Stimulated activated CD8-positive, alpha-beta memory T cell treated with anti-CD3 and anti-CD28 coated beads, Interleukin-15, amount 100 ng/mL, for 1 hour (primary cell): Measurements from ENCODE around the gene ZNF674.
"Not testable (repeated sequence)": the region's sequence is repeated elsewhere in the genome, so short reads cannot be mapped to it uniquely, and the experiment has no call there.

Experiments
- DNase-seq: peaks from one replicate; pipeline ENCODE4 v3.0.0-alpha.2; 2020; ENCODE audit warnings: low read depth

ZNF674 gene

DNA sequence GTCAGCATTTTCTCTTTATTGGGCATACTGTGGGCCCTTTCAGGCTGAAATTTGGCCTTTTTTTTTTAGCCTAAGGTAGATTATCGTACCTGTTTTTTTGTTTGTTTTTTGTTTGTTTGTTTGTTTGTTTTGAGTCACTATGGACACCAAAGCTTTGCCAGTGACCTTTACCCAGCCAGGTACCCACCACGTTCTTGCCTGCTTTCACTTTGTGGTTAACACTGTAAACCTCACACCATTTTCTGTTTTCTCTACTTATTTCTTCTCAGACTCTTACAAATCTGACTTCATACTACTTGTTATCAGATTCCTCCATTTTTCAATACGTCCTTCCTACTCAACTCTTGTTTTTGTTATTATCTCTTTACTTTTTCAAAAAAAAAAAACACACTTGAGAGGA lies 81.5 kb downstream of the ZNF674 start:
- DNase-seq = no peak

DNA sequence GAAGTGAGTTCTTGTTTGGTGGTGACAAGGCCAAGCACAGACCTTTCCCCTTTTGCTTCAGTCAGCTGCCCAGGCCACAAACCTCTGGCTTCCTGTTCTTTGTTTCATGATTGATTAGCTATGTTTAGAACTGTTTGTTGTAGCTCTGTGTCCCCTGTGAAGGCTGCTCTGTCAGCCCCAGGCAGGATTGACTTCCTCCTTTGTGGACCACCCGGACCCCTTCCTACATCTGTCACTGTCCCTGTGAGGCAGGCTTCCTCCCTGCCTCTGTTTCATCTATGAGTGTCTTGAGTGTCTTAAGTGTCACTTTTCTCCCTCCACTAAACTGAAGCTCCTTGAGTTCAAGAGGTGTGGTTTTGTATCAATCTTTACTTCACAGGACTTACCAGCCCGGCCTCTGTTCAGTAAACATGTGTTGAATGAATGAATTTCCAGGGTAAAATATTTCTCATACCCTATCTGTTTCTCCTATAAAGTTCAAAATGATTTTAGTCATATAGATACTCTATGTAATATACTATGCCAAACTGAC lies 83.5 kb downstream of the ZNF674 start:
- no peak for DNase-seq

GRCh38 chrX:46460801-46461659 lies 84.2 kb downstream of the ZNF674 start:
- DNase-seq = not testable (repeated sequence)

GRCh38 chrX:46459603-46460002 lies 85.6 kb downstream of the ZNF674 start:
- DNase-seq = no peak

DNA sequence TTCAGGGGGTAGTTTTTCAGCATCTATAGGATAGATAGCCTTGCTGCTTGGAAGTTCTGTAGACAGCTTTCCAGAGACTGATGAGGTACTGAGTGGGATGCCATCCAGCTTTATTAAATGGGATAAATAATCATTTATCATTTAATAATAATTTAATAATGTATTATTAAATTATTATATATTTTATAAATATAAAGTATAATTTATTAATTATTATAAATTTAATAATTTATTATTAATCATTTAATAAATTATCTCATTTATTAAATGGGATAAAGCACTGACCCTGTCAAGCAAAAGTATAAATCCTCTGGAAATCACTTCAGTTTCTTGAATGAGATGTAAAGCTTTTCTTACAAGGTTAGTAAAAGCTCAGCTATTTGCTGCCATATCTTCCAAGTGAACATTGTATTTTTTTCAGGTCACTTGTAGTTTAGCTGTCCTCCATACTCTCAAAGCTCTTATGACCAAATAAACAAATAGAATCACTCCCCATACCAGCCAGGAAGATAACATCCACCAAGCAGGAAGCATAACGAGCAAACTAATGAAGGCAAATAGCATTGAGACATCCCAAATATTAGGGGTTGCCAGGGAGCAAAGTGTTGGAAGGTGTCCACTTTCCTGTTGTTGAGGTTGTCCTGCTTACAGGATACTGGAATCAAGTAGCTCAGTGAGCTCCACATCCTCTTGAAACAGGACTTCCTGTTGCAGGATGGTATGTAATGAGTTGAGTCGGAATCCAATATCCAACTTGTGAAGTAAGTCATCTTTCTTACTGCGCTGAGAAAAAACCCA lies 88.9 kb downstream of the ZNF674 start:
- DNase-seq = no peak
